Activated CD8-positive, alpha-beta memory T cell treated with anti-CD3 and anti-CD28 coated beads, Interleukin-2, amount 50 U/mL, for 24 hours (primary cell): Measurements from ENCODE around the gene SULT1C3.

ENCODE experiments used
- DNase-seq: peaks from one replicate; pipeline ENCODE4 v3.0.0-alpha.2; 2020; ENCODE audit errors: extremely low read depth

Gene SULT1C3

DNA sequence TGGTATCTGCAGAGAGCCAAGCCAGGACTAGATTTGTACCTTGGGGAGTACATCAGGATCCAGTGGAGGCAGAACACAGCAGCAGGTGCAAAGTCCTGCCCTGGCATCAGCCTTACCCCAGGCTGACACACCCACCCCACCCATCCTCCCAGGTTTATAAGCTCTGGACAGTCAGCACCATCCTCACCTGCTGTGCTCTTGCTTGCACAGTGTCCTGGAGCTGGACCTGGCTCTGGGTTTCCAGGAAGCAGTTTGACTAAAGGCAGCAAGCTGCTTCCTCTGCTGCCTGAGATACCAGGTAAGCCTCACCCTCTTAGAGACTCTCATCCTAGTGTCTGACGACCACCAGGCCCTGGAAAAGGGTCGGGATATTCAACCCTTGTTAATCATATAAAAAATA, at the start of gene SULT1C3:
TSS of gene SULT1C3 (plus strand) at position 183 of the 400 bp plus-strand sequence. CDS start 7,227 bp downstream, outside the sequence.
- DNase-seq, result no peak

DNA sequence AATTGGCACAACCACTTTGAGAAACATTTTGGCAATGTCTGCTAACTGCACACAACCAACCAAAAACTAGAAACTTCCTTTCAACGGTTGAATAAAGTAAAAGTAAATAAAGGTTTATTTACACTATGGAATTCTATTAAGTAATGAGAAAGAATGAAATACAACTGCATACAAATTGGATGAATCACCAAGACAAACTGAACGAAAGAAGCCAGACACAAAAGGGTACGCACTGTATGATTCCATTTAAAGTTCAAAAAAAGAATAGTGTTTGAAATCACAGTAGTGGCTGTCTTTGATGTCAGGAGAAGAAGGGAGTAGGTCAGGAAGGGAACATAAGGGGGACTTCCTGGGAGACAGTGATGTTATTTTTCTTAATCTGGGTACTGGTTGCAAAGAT, 46.5 kb upstream of the SULT1C3 start:
- no peak for DNase-seq

DNA sequence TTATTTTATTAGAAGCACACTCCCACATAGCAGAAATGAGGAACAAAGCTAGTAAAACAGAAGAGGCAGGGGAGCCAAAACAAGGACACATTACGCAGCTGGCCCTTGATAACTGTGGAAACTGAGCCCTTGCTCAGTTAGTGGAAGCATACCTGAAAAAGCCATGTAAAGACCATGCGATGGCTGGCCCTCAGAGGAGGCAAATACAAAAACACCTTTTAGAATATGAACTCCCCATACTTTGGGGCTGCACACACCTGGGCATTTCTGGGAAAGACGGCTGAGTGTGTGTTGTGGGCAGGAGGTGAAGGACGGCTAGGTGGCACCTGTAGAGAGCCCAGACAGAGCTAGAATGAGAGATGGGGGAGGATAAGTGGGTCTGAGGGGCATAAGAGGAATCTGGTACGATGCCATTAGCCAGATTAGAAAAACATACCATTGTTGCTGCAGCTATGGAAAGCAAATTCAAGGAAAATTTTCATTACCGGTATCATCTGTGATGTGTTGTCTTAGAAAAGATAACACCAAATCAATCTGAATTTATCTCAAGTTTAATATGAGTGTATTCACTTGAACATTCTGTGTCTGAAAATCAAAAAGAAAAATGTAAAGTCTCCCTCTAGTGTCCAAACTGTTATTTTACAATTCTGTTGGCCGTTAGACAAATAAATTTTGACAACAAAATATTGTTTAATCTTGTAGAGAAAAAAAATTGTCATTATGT, 45.2 kb upstream of the SULT1C3 start:
- DNase-seq, result no peak

DNA sequence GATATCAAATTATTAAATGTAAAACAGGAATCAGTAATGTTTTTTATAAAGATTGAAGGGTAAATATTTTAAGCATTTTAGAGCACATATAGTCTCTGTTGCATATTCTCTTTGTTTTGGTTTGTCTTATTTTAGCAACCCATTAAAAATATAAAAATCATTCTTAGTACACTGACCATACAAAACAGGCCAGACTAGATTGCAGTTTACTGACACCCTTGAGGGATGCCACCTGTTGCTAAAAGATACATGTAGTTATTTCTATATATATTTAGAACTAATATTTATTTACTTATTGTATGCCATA, 44.7 kb upstream of the SULT1C3 start:
- DNase-seq, result no peak

DNA sequence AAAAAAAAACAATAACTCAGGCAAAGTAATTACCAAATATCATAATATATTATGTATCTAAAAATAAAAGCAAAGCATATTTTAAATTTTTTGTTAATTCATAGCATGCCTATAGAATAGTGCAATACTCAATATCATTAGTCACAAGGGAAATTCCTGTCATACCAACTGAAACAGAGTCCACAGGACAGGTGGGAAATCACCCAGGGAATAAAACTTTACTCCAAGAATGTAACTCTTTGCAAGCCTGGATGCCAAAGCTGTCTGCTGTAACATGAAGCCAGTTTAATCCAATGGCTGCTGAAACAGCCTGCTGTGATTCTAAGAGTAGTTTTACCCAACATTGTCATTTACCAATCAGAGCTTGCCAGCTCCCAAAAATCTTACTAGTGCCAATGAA, 40.0 kb upstream of the SULT1C3 start:
- DNase-seq, result no peak

DNA sequence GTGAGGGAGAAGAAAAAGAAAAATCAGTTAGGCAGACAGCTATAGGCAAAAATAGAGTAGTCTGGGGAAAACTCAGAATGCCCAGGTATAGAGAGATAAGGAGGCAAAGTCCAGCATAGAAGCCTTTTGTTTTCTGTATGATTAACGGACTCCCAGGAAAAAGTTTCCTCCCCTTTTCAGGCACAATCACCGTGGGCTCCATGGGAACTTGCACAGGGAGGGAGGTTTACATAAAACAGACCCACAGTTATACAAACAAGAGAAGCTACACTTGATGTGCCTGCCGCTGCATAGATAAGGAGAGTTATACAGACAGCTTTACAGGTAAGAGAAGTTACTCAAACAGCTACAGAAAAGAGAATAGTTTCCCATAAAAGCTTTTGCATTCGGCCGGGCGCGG, 39.2 kb upstream of the SULT1C3 start:
- no peak for DNase-seq

DNA sequence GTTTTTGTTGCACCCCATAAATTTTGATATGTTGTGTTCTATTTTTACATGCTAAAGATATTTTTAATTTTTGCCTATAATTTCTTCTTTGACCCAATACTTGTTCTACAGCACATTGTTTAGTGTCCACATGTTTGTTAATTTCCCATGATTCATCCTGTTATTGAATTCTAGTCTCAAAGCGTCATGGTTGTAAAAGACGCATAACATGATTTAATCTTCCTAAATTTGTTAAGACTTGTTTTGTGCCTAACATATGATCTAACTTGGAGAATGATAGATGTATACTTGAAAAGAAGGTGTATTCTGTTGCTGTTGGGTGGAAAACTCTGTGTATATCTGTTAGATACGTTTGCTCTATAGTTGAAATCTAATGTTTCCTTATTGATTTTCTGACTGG, 27.1 kb upstream of the SULT1C3 start:
- DNase-seq, result no peak

DNA sequence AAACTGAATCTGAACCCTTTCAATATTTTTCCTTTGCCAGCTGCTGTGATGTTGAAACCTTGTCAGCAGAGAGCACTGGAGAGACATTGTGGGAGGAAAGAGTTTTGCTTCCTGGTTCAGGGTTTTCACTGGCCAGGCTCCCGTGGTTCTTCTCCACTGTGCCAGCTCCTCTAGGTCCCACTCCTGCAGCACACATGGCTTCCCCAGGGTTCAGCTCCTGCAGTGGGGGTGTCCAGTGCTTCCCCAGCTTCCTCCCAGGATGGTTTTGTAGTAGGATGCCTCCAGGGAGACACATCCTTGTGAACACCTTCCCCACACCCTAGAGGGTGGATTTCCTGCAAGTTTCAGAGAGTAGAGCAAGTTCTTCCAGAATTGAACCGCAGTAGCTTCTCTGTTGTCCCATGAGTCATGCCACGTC, 24.0 kb upstream of the SULT1C3 start:
- DNase-seq, result no peak

DNA sequence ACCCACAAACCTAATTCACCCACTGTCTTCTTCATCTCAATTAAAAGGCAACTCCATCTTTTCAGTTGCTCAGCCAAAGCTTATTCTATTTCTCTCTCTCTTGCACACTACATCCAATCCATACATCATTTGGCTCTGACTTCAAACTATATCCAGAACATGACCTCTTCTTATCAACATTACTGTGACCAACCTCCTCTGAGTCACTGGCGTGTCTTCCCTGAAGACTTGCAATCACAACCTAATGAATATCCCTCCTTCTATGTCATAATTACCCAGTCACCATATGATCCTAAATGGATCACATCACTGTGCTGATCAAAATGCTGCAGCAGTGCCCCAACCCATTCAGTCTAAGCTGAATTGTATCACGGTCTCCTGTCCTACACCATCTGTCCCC, 22.6 kb upstream of the SULT1C3 start:
- no peak for DNase-seq

DNA sequence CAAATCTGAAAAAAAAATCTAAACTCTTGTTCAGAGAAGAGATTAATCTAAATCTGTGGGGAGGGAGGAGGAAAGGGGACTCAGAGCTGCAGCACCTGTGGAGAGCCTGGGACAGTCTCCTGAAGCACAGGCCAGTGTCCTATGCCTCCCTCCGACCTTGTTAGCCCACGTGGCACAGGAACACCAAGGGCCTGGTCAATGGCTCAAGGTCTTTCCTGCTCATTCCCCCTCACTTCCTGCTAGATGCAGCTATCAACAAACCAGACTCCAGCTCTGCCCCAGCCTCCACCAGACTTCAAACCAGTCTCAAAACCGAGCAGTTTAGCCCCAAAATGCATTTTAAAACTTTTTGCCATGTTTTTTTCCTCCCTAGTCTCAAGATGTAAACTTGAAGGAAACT, 20.1 kb upstream of the SULT1C3 start:
- no peak for DNase-seq

DNA sequence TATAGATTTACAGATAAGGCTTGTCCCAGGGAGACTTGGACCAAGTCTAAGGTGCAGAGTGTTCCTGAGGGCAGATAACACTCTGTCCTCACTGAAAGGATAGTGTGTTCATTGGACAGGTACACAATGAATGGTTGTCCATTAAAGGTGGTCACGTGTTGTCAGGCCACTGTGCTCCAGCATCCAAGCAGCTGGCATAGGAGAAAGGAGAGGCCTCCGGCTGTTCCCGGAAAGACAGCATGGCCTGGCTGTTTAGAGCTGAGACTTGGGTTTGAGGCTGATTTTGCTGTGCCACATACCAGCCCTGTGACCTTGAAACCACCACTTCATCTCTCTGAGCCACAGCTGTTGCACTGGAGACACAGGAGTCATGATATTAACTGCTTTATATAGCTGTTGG, 19.6 kb upstream of the SULT1C3 start:
- no peak for DNase-seq

DNA sequence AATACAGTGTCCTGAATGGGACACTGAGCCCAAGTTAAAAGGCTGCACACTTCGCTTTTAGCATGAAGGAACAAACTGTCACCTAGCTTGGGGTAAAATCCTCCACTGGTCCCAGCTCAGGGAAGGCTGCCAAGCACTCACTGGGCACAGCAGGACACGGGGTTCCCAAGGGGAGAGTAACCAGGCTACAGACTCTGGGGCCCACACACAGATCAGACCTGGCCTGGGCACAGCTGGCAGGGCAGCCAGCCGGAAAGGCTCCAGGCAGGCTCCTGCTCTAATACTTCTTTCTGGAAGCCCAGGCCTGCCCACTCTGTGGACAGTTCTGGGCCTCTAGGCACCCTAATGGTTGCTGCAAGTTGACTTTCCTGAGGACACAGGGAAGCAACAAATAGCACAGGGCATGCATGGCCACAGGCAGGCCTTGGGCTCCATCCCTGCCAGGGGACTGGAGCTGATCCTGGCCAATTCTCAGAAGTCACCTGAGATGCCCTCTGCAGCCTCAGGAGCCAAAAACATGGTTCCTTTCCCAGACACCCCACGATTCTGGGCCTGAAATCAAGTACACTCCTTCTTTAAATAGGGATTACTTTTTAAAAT, 18.7 kb upstream of the SULT1C3 start:
- no peak for DNase-seq

DNA sequence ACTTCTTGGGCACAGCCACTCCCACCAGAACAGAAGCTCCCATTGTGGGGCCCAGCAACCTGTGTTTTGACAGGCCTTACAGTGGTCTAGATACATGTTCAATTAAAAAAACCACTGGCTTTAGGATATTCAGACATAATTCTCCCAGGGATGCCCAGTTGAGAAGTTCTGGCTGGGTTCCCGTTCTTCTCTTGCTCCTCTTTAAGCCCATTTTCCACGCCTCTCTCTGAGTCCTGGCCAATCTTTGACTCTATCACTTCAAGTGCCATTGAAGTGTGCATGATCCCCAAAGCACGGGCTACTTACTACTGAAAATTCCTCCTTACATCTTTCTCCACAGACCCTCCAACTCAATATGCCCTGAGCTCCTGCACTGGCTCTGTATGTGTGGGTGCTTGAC, 17.5 kb upstream of the SULT1C3 start:
- DNase-seq, result no peak

DNA sequence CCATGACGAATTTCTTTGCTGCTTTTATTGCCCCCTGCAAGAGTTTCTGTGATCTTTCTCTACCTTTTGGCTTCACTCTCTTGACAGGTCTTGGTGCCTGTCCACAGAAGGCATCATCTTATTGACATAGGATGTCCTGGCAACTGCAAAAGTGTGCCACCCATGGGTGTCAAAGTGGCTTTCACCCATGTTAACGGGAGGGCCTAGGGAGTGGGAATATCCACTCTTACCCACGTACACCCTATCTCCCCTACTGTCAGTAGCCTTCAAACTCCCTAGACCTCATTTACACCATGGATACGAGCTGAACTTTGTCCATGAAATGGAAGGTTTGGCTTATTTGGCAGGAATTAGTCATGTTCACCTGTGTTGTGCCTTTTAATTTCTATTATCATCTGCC, 16.2 kb upstream of the SULT1C3 start:
- no peak for DNase-seq

DNA sequence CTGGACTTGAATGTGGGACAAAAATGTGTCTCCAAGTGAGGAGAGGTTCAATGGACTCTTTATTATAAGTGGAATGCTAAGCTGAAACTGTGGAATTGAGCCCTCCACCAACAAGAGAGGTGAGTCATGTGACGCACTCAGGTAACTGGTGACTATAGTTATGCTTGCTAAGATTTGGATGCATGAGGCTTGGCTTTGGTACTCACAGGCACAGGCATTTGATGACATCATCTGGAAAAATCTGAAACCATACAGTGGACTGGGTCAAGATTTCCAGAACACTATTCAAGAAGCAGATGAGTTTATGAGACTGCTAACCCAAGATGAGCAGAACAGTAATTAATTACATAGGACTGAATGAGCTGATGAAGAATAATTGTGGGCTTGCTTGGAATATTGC, 15.7 kb upstream of the SULT1C3 start:
- no peak for DNase-seq

DNA sequence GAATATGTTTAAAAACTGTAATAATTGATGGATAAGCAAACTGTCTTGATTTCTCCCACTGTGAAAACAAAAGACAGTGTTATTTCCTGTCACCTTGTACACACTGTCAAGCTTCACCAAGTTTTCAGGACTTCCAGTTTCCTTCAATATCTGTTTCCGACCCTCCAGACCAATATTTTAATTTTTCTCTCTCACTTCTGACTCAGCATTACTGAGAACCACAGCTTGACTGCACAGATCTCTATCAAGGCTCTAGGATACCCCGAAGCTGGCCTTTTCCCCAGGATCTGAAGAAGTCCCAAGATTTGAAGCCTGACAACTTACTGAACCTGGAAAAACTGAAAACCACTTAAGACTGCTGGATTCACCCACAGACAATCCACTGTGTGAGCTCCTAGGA, 13.2 kb upstream of the SULT1C3 start:
- DNase-seq, result no peak

DNA sequence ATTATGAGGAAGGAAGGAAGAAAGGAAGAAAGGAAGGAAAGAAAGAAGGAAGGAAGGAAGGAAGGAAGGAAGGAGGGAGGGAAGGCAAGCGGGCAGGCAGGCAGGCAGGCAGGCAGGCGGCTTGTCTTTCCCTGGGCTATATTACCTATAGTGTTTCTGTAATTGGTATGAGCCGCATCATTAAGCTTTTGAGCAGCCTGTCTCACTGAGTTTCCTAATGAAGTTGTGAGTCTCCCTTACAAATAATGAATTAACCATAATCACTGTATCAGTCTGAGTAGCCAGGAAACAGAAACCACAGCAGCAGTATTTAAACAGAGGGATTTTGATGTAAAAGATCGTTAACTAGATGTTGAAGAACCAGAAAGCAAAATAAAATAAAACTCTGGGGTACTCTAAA, 11.8 kb upstream of the SULT1C3 start:
- DNase-seq, result no peak

DNA sequence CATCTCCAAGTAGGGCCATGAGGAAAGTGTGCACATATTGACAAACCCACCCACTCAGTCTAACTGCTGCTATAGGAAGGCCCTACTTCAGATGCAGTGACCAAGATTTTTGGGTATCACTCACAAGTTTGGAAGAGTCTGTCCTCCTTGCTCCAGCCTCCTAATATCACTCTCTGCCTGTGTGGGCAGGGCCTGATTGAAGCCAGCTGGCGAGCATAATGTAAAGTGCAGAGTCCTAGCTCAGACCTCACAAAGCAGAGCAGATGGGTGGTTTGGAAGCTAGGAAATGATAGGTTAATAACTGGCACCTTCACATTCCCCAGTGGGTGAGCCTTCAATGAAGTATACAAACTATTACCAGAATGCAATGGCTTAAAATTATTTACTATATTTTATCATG, 11.2 kb upstream of the SULT1C3 start:
- DNase-seq, result no peak

DNA sequence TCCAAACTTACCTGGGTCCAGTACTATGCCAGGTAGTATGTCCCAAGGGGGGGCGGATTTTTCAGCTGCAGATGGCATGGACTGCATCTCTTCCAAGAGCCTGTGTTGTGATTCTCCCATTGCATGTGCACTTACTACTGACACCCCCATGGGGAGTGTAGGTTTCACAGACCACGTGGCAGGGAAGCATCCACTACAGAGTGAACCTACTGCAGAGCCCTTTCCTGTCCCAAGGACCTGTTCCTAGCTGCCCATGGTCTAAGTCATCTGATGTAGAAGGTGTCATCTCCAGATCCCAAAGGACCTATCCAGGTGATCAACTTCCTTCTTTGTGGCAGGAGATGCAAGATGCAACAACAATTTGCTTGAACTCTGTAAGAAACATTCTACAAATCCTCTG, 9.9 kb upstream of the SULT1C3 start:
- DNase-seq, result no peak

DNA sequence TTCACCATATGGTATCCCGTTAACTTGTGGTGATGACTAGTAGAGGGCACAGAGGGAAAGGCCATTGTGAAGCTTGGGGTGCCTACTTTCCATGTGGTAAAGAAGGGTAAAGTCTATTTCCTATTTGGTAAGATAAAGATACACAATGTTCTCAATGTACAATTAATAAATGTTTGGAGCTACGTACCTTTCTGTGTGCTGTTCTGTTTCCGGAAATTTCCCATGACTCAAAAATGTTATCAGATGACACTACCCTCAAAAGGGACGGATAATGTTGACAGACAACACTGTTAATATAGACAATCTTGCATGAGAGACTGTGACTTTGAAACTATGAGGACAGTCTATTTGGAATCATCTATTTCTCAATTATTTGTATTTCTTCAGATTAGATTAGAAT, 4.2 kb upstream of the SULT1C3 start:
- DNase-seq, result no peak

DNA sequence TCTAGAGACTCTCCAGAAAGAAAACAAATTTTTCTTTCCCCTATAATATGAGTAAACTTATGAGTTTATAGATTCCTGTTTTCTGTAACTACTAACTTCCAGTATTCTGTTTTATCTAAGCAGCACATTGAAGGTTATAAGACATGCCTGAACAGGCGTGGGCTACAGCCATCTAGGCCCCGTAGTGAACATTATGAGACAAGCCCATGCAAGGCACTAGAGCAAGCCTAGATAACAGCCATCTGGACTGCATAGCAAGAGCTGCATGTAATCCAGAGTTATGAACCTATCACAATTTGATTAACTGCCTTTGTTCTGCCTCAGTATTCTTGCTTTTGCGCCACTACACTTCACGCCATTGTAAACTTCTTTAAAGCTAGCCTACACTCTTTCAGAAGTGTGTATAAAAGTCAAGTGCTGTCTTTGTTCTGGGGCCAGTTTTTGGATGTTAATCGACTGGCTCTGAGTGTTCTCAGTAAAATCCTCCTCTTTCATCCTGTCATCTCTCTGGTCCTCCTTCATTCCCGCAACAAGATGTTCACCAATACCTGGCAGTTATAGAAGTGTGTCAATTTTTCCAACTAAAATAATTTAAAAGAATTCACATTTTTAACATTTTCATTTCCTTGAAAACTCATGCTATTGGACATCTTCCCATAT, 3.0 kb upstream of the SULT1C3 start:
- DNase-seq, result no peak

DNA sequence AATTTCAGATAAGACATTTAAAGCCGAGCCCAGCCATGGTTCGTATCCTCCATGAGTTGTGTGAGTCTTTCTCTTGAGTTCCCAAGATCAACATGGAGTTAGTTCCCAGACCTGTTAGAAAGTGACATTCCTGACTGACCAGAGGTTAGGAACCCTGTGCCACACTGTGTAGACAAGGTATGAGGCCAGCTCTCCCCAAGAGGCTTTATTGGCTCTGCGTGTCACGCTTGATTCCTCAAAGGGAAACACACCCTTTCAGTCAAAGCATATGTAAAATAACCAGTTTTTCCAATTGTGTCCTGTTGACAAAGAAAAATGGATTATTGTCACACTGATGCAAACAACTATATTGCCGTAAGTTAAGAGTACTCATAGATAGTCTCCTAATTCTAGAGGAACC, 1.2 kb downstream of the SULT1C3 start:
- DNase-seq, result no peak

DNA sequence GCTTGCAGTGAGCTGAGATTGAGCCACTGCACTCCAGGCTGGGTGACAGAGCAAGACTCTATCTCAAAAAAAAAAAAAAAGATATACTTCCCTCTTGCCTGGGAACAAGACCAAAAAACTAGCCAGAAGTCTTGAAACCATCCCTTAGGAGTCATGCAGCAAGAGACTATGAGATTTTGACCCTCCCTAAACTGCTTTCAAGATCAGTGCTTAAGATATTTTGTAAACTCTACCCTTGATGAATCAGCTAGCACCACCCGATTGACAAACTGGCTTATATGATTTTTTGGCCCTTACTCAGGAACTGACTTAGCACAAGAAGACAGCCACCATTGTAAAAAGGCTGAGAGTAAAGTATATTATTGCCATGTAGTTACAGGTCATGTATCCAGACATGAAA, 3.8 kb downstream of the SULT1C3 start:
- no peak for DNase-seq
